ENCODE results near the gene H1-8. TPM values are rescaled to one million over a fixed set of nuclear protein-coding genes. Genes with fewer than 3 reads are reported as not detected.

H1-8 gene
- total and polyA plus RNA-seq, 9 donors = not detected

DNA sequence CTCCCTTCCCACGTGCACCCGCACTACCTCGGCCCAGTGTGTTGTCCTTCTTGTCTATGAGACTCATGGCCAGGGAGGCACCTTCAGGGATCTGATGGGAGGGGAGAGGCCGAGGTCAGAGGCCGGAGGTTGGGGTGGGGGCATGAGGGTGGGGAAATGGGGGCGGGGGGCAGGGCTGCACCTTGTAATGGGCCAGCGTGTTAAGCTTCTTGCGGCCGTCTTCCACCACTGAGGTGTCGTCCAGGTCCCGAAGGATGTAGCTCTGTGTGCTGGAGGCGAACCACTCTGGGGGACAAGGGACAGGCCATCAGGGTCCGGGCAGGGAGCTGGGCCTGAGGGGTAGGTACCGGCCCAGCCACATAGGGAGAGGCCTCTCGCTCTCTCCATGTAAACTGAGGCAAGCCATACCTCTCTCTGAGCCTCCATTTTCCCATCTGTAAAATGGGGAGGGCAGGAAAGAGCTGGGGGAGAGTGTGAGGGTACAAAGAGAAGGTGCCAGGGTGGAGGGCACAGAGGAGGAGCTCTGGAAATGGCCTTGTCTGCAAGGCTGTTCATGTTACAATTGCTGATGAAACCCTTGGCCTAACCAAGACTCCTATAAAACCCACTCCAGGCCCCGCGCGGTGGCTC lies 18.8 kb downstream of the H1-8 start:
- 84% methylated on average over 9 of the region's 18 CpGs for WGBS (ENCODE audit: insufficient coverage)
- no peaks in the 10 kb centered on the region for H3K9me3 ChIP-seq (replicated peaks; ENCODE audit: control insufficient read depth, low read depth, low read length)
- peak overlapping the region; percentile 71 for H3K27ac ChIP-seq (ENCODE audit: low read length)
- peaks cover 73% of the 10 kb centered on the region for H3K36me3 ChIP-seq (ENCODE audit: control insufficient read depth, insufficient read depth, low read length)
- no peaks in the 10 kb centered on the region for H3K27me3 ChIP-seq (ENCODE audit: control insufficient read depth, insufficient read depth, low read length)
- H3K4me3 ChIP-seq (ENCODE audit: low read length) = no peak overlapping the region
- DNase-seq = no peak
- peaks cover 83% of the 10 kb centered on the region for H3K4me1 ChIP-seq (ENCODE audit: control insufficient read depth, insufficient read depth, low read length)

DNA sequence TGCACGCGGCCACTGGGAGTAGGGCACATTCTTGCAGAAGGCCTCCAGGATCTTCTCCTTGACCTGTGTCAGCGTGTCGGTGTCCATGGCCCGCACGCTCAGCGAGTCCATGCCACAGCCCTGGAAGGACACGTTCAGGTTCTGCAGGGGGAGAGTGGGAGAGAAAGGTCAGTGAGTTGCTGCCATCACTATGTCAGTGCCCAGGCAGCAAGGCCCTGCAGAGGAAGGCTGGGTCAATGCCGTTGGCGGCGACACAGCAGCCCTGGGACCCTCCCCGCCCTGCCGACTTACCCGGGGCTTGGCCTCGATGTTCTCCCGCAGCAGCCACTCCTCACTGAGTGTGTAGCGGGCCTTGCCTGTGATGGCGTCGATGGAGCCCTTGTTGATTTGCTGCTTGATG lies 19.8 kb downstream of the H1-8 start:
- Histone ChIP-seq H3K27ac (ENCODE audit: low read length) (no peak overlapping the region), H3K4me1 (ENCODE audit: control insufficient read depth, insufficient read depth, low read length) (peaks cover 83% of the 10 kb centered on the region)
- 78% methylated on average over 19 of the region's 19 CpGs for WGBS (ENCODE audit: insufficient coverage)

DNA sequence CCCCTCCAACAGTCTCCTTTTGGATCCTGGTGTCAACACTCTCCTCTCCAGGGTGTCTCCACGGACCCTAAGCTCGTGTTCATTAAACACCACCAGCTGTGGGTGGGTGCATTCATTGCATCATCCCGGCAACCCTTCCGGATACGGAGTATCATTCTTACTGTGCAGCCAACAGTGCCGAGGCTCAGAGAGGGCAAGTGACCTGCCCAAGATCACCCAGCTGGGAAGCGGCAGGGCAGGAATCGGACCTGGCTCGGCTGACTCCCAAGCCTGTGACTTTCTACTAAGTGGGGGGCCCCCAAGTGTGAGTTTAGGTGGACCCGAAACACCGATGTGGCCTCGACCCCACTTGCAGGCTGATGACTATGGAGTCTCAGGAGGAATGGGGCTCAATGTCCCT lies 20.4 kb downstream of the H1-8 start:
- Histone ChIP-seq H3K27ac (ENCODE audit: low read length) (no peak overlapping the region), H3K4me3 (ENCODE audit: low read length) (no peak overlapping the region), H3K4me1 (ENCODE audit: control insufficient read depth, insufficient read depth, low read length) (peaks cover 79% of the 10 kb centered on the region), H3K36me3 (ENCODE audit: control insufficient read depth, insufficient read depth, low read length) (peaks cover 70% of the 10 kb centered on the region), H3K9me3 (replicated peaks; ENCODE audit: control insufficient read depth, low read depth, low read length) (no peaks in the 10 kb centered on the region), H3K27me3 (ENCODE audit: control insufficient read depth, insufficient read depth, low read length) (no peaks in the 10 kb centered on the region)
- no peak for DNase-seq
- 75% methylated on average over 11 of the region's 12 CpGs for WGBS (ENCODE audit: insufficient coverage)

More for the DNA sequence above, 19.8 kb downstream of the H1-8 start:
- Histone ChIP-seq H3K36me3 (ENCODE audit: control insufficient read depth, insufficient read depth, low read length) (peaks cover 75% of the 10 kb centered on the region), H3K27me3 (ENCODE audit: control insufficient read depth, insufficient read depth, low read length) (no peaks in the 10 kb centered on the region), H3K4me3 (ENCODE audit: low read length) (no peak overlapping the region), H3K9me3 (replicated peaks; ENCODE audit: control insufficient read depth, low read depth, low read length) (no peaks in the 10 kb centered on the region)
- no peak for DNase-seq

- peaks cover 65% of the 10 kb centered on the region for H3K36me3 ChIP-seq (ENCODE audit: control insufficient read depth, insufficient read depth, low read length)
- H3K4me1 ChIP-seq (ENCODE audit: control insufficient read depth, insufficient read depth, low read length) = peaks cover 72% of the 10 kb centered on the region
- no peak overlapping the region for H3K27ac ChIP-seq (ENCODE audit: low read length)
- H3K4me3 ChIP-seq (ENCODE audit: low read length) = no peak overlapping the region
- no peaks in the 10 kb centered on the region for H3K9me3 ChIP-seq (replicated peaks; ENCODE audit: control insufficient read depth, low read depth, low read length)
- H3K27me3 ChIP-seq (ENCODE audit: control insufficient read depth, insufficient read depth, low read length) = no peaks in the 10 kb centered on the region
- WGBS (ENCODE audit: insufficient coverage) = 49% methylated on average over 6 of the region's 8 CpGs
- DNase-seq = no peak
These were observed 21.0 kb downstream of the H1-8 start for GRCh38 chr3:129563850-129564535.

- Histone ChIP-seq H3K4me1 (ENCODE audit: control insufficient read depth, insufficient read depth, low read length) (peaks cover 61% of the 10 kb centered on the region), H3K4me3 (ENCODE audit: low read length) (no peak overlapping the region), H3K9me3 (replicated peaks; ENCODE audit: control insufficient read depth, low read depth, low read length) (no peaks in the 10 kb centered on the region), H3K36me3 (ENCODE audit: control insufficient read depth, insufficient read depth, low read length) (peaks cover 61% of the 10 kb centered on the region), H3K27ac (ENCODE audit: low read length) (no peak overlapping the region), H3K27me3 (ENCODE audit: control insufficient read depth, insufficient read depth, low read length) (no peaks in the 10 kb centered on the region)
- WGBS (ENCODE audit: insufficient coverage) = 83% methylated on average over 18 of the region's 21 CpGs
- DNase-seq = no peak
These were observed 22.1 kb downstream of the H1-8 start for GRCh38 chr3:129564981-129565644.

DNA sequence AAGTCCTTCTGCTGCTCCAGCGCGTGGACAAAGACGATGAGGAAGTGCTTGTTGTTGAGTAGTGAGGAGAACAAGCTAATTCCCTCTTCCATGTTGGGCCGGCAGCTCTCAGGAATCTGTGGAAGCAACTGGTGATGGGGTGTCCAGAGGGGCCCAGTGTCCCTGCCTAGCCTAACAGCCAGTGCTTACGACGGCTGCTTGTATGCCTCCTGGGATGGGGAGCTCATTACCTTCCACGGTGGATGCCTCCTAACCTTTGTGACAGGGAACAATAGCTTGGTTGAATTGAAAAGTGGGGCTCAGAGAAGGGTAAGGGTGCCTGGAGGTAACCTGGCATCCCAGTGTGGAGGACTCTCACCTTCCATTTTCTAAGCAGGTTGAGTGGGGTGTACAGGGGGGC lies 22.9 kb downstream of the H1-8 start:
- no peak for DNase-seq
- Histone ChIP-seq H3K9me3 (replicated peaks; ENCODE audit: control insufficient read depth, low read depth, low read length) (no peaks in the 10 kb centered on the region), H3K27me3 (ENCODE audit: control insufficient read depth, insufficient read depth, low read length) (no peaks in the 10 kb centered on the region), H3K4me3 (ENCODE audit: low read length) (no peak overlapping the region), H3K36me3 (ENCODE audit: control insufficient read depth, insufficient read depth, low read length) (peaks cover 67% of the 10 kb centered on the region), H3K27ac (ENCODE audit: low read length) (no peak overlapping the region), H3K4me1 (ENCODE audit: control insufficient read depth, insufficient read depth, low read length) (peaks cover 53% of the 10 kb centered on the region)
- 86% methylated on average over 2 of the region's 7 CpGs for WGBS (ENCODE audit: insufficient coverage)

GRCh38 chr3:129567176-129567705 lies 24.3 kb downstream of the H1-8 start:
- Histone ChIP-seq H3K4me3 (ENCODE audit: low read length) (no peak overlapping the region), H3K4me1 (ENCODE audit: control insufficient read depth, insufficient read depth, low read length) (peaks cover 40% of the 10 kb centered on the region), H3K9me3 (replicated peaks; ENCODE audit: control insufficient read depth, low read depth, low read length) (no peaks in the 10 kb centered on the region), H3K27ac (ENCODE audit: low read length) (peak overlapping the region; percentile 62), H3K36me3 (ENCODE audit: control insufficient read depth, insufficient read depth, low read length) (peaks cover 72% of the 10 kb centered on the region), H3K27me3 (ENCODE audit: control insufficient read depth, insufficient read depth, low read length) (no peaks in the 10 kb centered on the region)
- 35% methylated on average over 13 of the region's 18 CpGs for WGBS (ENCODE audit: insufficient coverage)
- peak; percentile 84 for DNase-seq

DNA sequence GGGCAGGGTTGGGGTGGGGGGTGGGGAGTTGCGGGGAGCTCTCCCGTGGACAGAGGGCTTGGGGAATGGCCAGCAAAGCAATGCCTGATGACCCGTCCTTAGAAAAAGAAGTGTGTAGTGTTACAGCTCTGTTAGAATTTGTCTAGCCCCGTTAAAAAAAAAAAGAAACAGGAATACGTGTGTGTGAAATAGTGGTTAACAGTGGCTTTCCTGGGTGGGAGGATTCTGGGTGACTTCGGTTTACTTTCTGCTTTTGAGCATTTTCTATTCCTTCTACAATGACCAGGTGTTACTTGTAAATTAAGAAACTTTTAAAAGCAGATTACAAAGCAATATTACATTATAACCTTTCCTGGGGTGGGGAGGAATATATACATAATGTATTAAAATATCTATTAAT lies 25.0 kb downstream of the H1-8 start:
- Histone ChIP-seq H3K27ac (ENCODE audit: low read length) (no peak overlapping the region), H3K27me3 (ENCODE audit: control insufficient read depth, insufficient read depth, low read length) (no peaks in the 10 kb centered on the region), H3K4me3 (ENCODE audit: low read length) (no peak overlapping the region), H3K4me1 (ENCODE audit: control insufficient read depth, insufficient read depth, low read length) (peaks cover 40% of the 10 kb centered on the region), H3K9me3 (replicated peaks; ENCODE audit: control insufficient read depth, low read depth, low read length) (no peaks in the 10 kb centered on the region), H3K36me3 (ENCODE audit: control insufficient read depth, insufficient read depth, low read length) (peaks cover 72% of the 10 kb centered on the region)
- WGBS (ENCODE audit: insufficient coverage) = 70% methylated on average over 2 of the region's 6 CpGs
- DNase-seq = no peak

GRCh38 chr3:129569856-129570255 lies 26.9 kb downstream of the H1-8 start:
- Histone ChIP-seq H3K27me3 (ENCODE audit: control insufficient read depth, insufficient read depth, low read length) (no peaks in the 10 kb centered on the region), H3K9me3 (replicated peaks; ENCODE audit: control insufficient read depth, low read depth, low read length) (no peaks in the 10 kb centered on the region), H3K4me3 (ENCODE audit: low read length) (no peak overlapping the region), H3K27ac (ENCODE audit: low read length) (no peak overlapping the region), H3K36me3 (ENCODE audit: control insufficient read depth, insufficient read depth, low read length) (peaks cover 64% of the 10 kb centered on the region), H3K4me1 (ENCODE audit: control insufficient read depth, insufficient read depth, low read length) (peaks cover 27% of the 10 kb centered on the region)
- DNase-seq = no peak
- WGBS (ENCODE audit: insufficient coverage) = 79% methylated on average over 5 of the region's 7 CpGs
